A549 (cell line): ENCODE measurements around the gene CRYGC. TPM values are rescaled to one million over a fixed set of nuclear protein-coding genes. Genes with fewer than 3 reads are reported as not detected.

Experiments
- ATAC-seq, 2 experiments: fragments of 200-7000 bp in 1 of 2; fragments of >200 bp in 1 of 2; cut with Nextera tagmentation in 1 of 2; cut with Tn5 transposase in 1 of 2; 3 replicates each; pipeline versions ENCODE4 v1.8.0 to v1.9.1; 2018 to 2020; ENCODE audit warnings: mild to moderate bottlenecking in 1 of 2, moderate library complexity in 1 of 2
- CTCF ChIA-PET: fragments of 300-600 bp; sonication (Branson Sonifier 250); formaldehyde crosslinking; extraction: SDS; loops from one replicate; lab custom pipeline; 2021; ENCODE audit warnings: antibody characterized with exemption, inconsistent platforms; lab: Yijun Ruan, JAX
- POLR2A ChIA-PET: fragments of 350-600 bp; formaldehyde crosslinking; extraction: SDS; loops from one replicate; lab custom pipeline; 2021; ENCODE audit warnings: antibody characterized with exemption, inconsistent platforms; lab: Yijun Ruan, JAX
- DNase-seq, 2 experiments: peaks; one replicate each; pipeline versions ENCODE4 v3.0.0 to v3.0.0-alpha.2; 2011 to 2016; ENCODE audit warnings: low read depth in 1 of 2, low spot score in 1 of 2
- FAIRE-seq: peaks from 2 replicates; lab custom pipeline; 2011; peaks lifted over from hg19 to GRCh38; lab: Jason Lieb, UNC
- H3K27ac ChIP-seq, 2 experiments: fragments of >200 bp; sonication (Bioruptor Twin); formaldehyde crosslinking; 3 replicates each; pipeline ENCODE4 v1.5.1; 2016 to 2017
- H3K4me1 ChIP-seq: fragments of >200 bp; sonication (Bioruptor Twin); formaldehyde crosslinking; 3 replicates; pipeline ENCODE4 v1.6.1; 2016
- H3K4me2 ChIP-seq: fragments of >200 bp; sonication (Bioruptor Twin); formaldehyde crosslinking; 3 replicates; pipeline ENCODE4 v1.6.1; 2016
- H3K4me3 ChIP-seq: fragments of >200 bp; sonication (Bioruptor Twin); formaldehyde crosslinking; 3 replicates; pipeline ENCODE4 v1.5.1; 2016
- H3K9me3 ChIP-seq: fragments of >200 bp; sonication (Bioruptor Twin); formaldehyde crosslinking; 3 replicates; pipeline ENCODE4 v1.6.1; 2016
- ATOH8 ChIP-seq: fragments of 250-450 bp; sonication (Bioruptor Pico); IDR thresholded peaks from 2 replicates; pipeline ENCODE4 v1.5.0; 2020; ENCODE audit warnings: low read depth, mild to moderate bottlenecking, moderate library complexity
- BCL3 ChIP-seq: fragments of >200 bp; sonication (Bioruptor Twin); formaldehyde crosslinking; IDR thresholded peaks from 3 replicates; pipeline ENCODE4 v1.6.1; 2016
- CBX2 ChIP-seq: fragments of 200-600 bp; sonication (generic); IDR thresholded peaks from 2 replicates; pipeline ENCODE4 v1.6.1; 2016; ENCODE audit warnings: low read depth, mild to moderate bottlenecking, borderline replicate concordance
- CEBPB ChIP-seq, 2 experiments: fragments of >200 bp in 1 of 2; sonication (Bioruptor Twin) in 1 of 2; formaldehyde crosslinking in 1 of 2; IDR thresholded peaks; 2 replicates each; pipeline ENCODE4 v1.6.1; 2012 to 2016
- CTCF ChIP-seq: fragments of >200 bp; sonication (Bioruptor Twin); formaldehyde crosslinking; IDR thresholded peaks from 3 replicates; pipeline ENCODE4 v1.5.1; 2016
- MAFK ChIP-seq: fragments of 450-650 bp; IDR thresholded peaks from 2 replicates; pipeline ENCODE4 v1.6.1; 2014; ENCODE audit not compliant: partially characterized antibody
- NPAS2 ChIP-seq: fragments of 250-450 bp; sonication (Bioruptor Pico); IDR thresholded peaks from 2 replicates; pipeline ENCODE4 v1.8.0; 2022; ENCODE audit warnings: mild to moderate bottlenecking, moderate library complexity, borderline replicate concordance
- NR3C1 ChIP-seq: fragments of >200 bp; sonication (Bioruptor Twin); formaldehyde crosslinking; IDR thresholded peaks from 3 replicates; pipeline ENCODE4 v1.6.1; 2017
- PBX3 ChIP-seq: IDR thresholded peaks from 2 replicates; pipeline ENCODE4 v1.6.1; 2012
- PHF8 ChIP-seq: fragments of 200-600 bp; sonication (generic); IDR thresholded peaks from 2 replicates; pipeline ENCODE4 v1.6.1; 2016; ENCODE audit warnings: low read depth, mild to moderate bottlenecking, antibody characterized with exemption, moderate library complexity, borderline replicate concordance
- POLR2AphosphoS2 ChIP-seq: conservative IDR thresholded peaks from 2 replicates; pipeline ENCODE4 v1.6.1; 2012; ENCODE audit warnings: low read length, improper control_type of control experiment, inconsistent platforms
- RAD21 ChIP-seq, 2 experiments: fragments of >200 bp in 1 of 2; sonication (Bioruptor Twin) in 1 of 2; formaldehyde crosslinking in 1 of 2; IDR thresholded peaks in 1 of 2; conservative IDR thresholded peaks in 1 of 2; 2 replicates in 1 of 2; 3 replicates in 1 of 2; pipeline ENCODE4 v1.6.1; 2012 to 2018; ENCODE audit warnings: inconsistent platforms in 1 of 2
- RCOR1 ChIP-seq: fragments of 150-350 bp; IDR thresholded peaks from 2 replicates; pipeline ENCODE4 v1.6.1; 2014; ENCODE audit warnings: antibody characterized with exemption, low read length, low read depth
- REST ChIP-seq: fragments of 200-600 bp; sonication (generic); IDR thresholded peaks from 2 replicates; pipeline ENCODE4 v1.6.1; 2016; ENCODE audit warnings: antibody characterized with exemption, mild to moderate bottlenecking, moderate library complexity
- SMC3 ChIP-seq: fragments of >200 bp; sonication (Bioruptor Twin); formaldehyde crosslinking; IDR thresholded peaks from 3 replicates; pipeline ENCODE4 v1.6.1; 2018; ENCODE audit warnings: inconsistent platforms
- SREBF2 ChIP-seq: fragments of 450-650 bp; IDR thresholded peaks from 2 replicates; pipeline ENCODE4 v1.6.1; 2014; ENCODE audit warnings: mild to moderate bottlenecking, moderate library complexity
- TP53 ChIP-seq: fragments of 250-450 bp; sonication (Bioruptor Pico); IDR thresholded peaks from 2 replicates; pipeline ENCODE4 v1.5.0; 2021; ENCODE audit warnings: mild to moderate bottlenecking, moderate library complexity
- ZNF302 ChIP-seq: fragments of 250-450 bp; sonication (Bioruptor Pico); IDR thresholded peaks from 2 replicates; pipeline ENCODE4 v1.9.0; 2021; ENCODE audit warnings: inconsistent platforms, mild to moderate bottlenecking, moderate library complexity
- WGBS: methylation state at CpG from one replicate; pipeline ENCODE4 v1.1.6; 2017; ENCODE audit errors: missing lambda C conversion rate; 5-methylcytosine and 5-hydroxymethylcytosine counted together
- polyA plus RNA-seq, 4 experiments: library from polyadenylated mRNA; depleted of rRNA in 3 of 4; stranded (reverse); fragments of >200 nt; fragmentation: RNase III in 1 of 4; extraction: RNeasy Plus Mini Kit Qiagen cat#74134 plus additional on column Dnase treatment in 1 of 4; gene quantifications; 2 replicates in 3 of 4; 3 replicates in 1 of 4; pipeline ENCODE4 v1.2.3, GENCODE V29; 2011 to 2017

The CRYGC gene
- polyA plus RNA-seq, 2 of the 4 experiments (the other 2 are of a cell fraction), result not detected

GRCh38 chr2:208175840-208176153 lies 46.2 kb upstream of the CRYGC start:
- CTCF ChIA-PET, result interaction anchor here (0.5 to 4.9 kb wide), 40 partner anchors 10 to 623 kb away, joined by 3 to 64 read pairs (median 5); partner anchors contain the start of genes C2orf80, CRYGA, CRYGD and IDH1
- POLR2A ChIA-PET, result interaction anchor here (1.9 kb wide), 1 partner anchor 79 kb away, joined by 10 read pairs; the partner anchor contains the start of gene IDH1
- Histone ChIP-seq H3K4me3 (no peak overlapping the region), H3K9me3 (no peaks in the 10 kb centered on the region), H3K4me2 (peak overlapping the region; percentile 58; the same call in 1 of the 3 replicates), H3K27ac (no peak overlapping the region)
- WGBS, result 62% methylated on average over 6 of the region's 6 CpGs
- no peak for ATAC-seq
- no peak for FAIRE-seq
- DNase-seq, result no peak
- TF ChIP-seq PBX3 (no peak), ATOH8 (no peak), SREBF2 (no peak), POLR2AphosphoS2 (no peak), NPAS2 (CRISPR knock-in tag) (no peak), RCOR1 (no peak), BCL3 (no peak), REST (no peak), TP53 (CRISPR knock-in tag) (no peak)
- TF ChIP-seq, all 56 proteins: peak for 0
- H3K4me1 ChIP-seq, result 0 out of 3 replicates have a peak, but pooled peaks cover 3% of the 10 kb centered on the region

GRCh38 chr2:208175069-208175839 lies 45.6 kb upstream of the CRYGC start:
- TF ChIP-seq CEBPB (IDR thresholded peaks at IDR 0.05) (0 out of 4 replicates have a peak, but pooled peaks of 1 of the 2 experiments have one; percentile 19), CTCF (peak; percentile 76), NR3C1 (no peak), MAFK (peak; percentile 97), SMC3 (peak; percentile 56), CBX2 (no peak), PHF8 (no peak), ZNF302 (no peak), RAD21 (conservative IDR thresholded peaks at IDR 0.05 in 1 of 2, IDR thresholded peaks at IDR 0.05 in 1 of 2) (peak; percentile 64 to 75)
- TF ChIP-seq, all 56 proteins: peak for 5
- H3K27ac ChIP-seq, result 0 out of 6 replicates have a peak overlapping the region, but pooled peaks of 1 of the 2 experiments have one; percentile 39
- WGBS, result 22% methylated on average over 20 of the region's 21 CpGs
- H3K9me3 ChIP-seq, result no peaks in the 10 kb centered on the region
- H3K4me3 ChIP-seq, result no peak overlapping the region
- ChIA-PET POLR2A (interaction anchor here (1.9 kb wide), 1 partner anchor 80 kb away, joined by 10 read pairs; the partner anchor contains the start of gene IDH1), CTCF (interaction anchor here (0.6 to 4.9 kb wide), 49 partner anchors 8 to 225 kb away, joined by 3 to 64 read pairs (median 5); partner anchors contain the start of genes C2orf80, CRYGA, CRYGD and IDH1)
- DNase-seq (peak; percentile 63 to 78), ATAC-seq (peak; percentile 97 to 100), FAIRE-seq (no peak)
- peak overlapping the region; percentile 58 for H3K4me2 ChIP-seq
- 0 out of 3 replicates have a peak, but pooled peaks cover 3% of the 10 kb centered on the region for H3K4me1 ChIP-seq
